ENCODE measurements around the gene BRWD1.
A peak's percentile ranks its signal among the peaks of the same experiment; 100 is the strongest.

The BRWD1 gene

GRCh38 chr21:39144191-39144590 lies 169.2 kb downstream of the BRWD1 start:
- Histone ChIP-seq H3K36me3 (no peaks in the 10 kb centered on the region), H3K27ac (no peak overlapping the region), H3K9me3 (ENCODE audit: severe bottlenecking) (no peaks in the 10 kb centered on the region), H3K27me3 (ENCODE audit: insufficient read depth, low read depth, severe bottlenecking) (no peaks in the 10 kb centered on the region), H3K4me3 (ENCODE audit: low read depth, low read length) (no peak overlapping the region)
- TF ChIP-seq CTCF (IDR thresholded peaks at IDR 0.05; ENCODE audit: low read depth, low read length) = no peak
- DNase-seq = no peak

GRCh38 chr21:39142972-39143371 lies 170.5 kb downstream of the BRWD1 start:
- no peak for TF ChIP-seq CTCF (IDR thresholded peaks at IDR 0.05; ENCODE audit: low read depth, low read length)
- H3K27ac ChIP-seq = peak overlapping the region; percentile 38
- H3K9me3 ChIP-seq (ENCODE audit: severe bottlenecking) = no peaks in the 10 kb centered on the region
- H3K4me3 ChIP-seq (ENCODE audit: low read depth, low read length) = no peak overlapping the region
- DNase-seq = peak; percentile 62
- no peaks in the 10 kb centered on the region for H3K27me3 ChIP-seq (ENCODE audit: insufficient read depth, low read depth, severe bottlenecking)
- H3K36me3 ChIP-seq = no peaks in the 10 kb centered on the region

- DNase-seq = no peak
- H3K4me3 ChIP-seq (ENCODE audit: low read depth, low read length) = no peak overlapping the region
- H3K36me3 ChIP-seq = no peaks in the 10 kb centered on the region
- H3K9me3 ChIP-seq (ENCODE audit: severe bottlenecking) = no peaks in the 10 kb centered on the region
- no peaks in the 10 kb centered on the region for H3K27me3 ChIP-seq (ENCODE audit: insufficient read depth, low read depth, severe bottlenecking)
- no peak overlapping the region for H3K27ac ChIP-seq
- TF ChIP-seq CTCF (IDR thresholded peaks at IDR 0.05; ENCODE audit: low read depth, low read length) = no peak
Observed at GRCh38 chr21:39141502-39141901, 171.9 kb downstream of the BRWD1 start.

GRCh38 chr21:39137248-39138178 lies 175.9 kb downstream of the BRWD1 start:
- no peaks in the 10 kb centered on the region for H3K36me3 ChIP-seq
- no peaks in the 10 kb centered on the region for H3K27me3 ChIP-seq (ENCODE audit: insufficient read depth, low read depth, severe bottlenecking)
- DNase-seq = no peak
- no peak overlapping the region for H3K27ac ChIP-seq
- no peak overlapping the region for H3K4me3 ChIP-seq (ENCODE audit: low read depth, low read length)
- TF ChIP-seq CTCF (IDR thresholded peaks at IDR 0.05; ENCODE audit: low read depth, low read length) = 0 out of 2 replicates have a peak, but pooled peaks have one; percentile 25
- no peaks in the 10 kb centered on the region for H3K9me3 ChIP-seq (ENCODE audit: severe bottlenecking)

GRCh38 chr21:39136711-39137110 lies 176.7 kb downstream of the BRWD1 start:
- Histone ChIP-seq H3K36me3 (no peaks in the 10 kb centered on the region), H3K9me3 (ENCODE audit: severe bottlenecking) (no peaks in the 10 kb centered on the region), H3K27me3 (ENCODE audit: insufficient read depth, low read depth, severe bottlenecking) (no peaks in the 10 kb centered on the region), H3K27ac (no peak overlapping the region), H3K4me3 (ENCODE audit: low read depth, low read length) (no peak overlapping the region)
- DNase-seq = no peak
- TF ChIP-seq CTCF (IDR thresholded peaks at IDR 0.05; ENCODE audit: low read depth, low read length) = no peak
